Type B pancreatic cell (in vitro differentiated cells): ENCODE measurements around the gene DENND10. TPM values are rescaled to one million over a fixed set of nuclear protein-coding genes. Genes with fewer than 3 reads are reported as not detected.

Source experiments
- DNase-seq: peaks from one replicate; pipeline ENCODE4 v3.0.0; 2021; ENCODE audit warnings: mixed read lengths; ENCODE audit not compliant: unreplicated experiment; ENCODE audit errors: extremely low spot score
- H3K27ac Mint-ChIP-seq: 2 replicates; pipeline ENCODE4 v1.8.0; 2021; ENCODE audit warnings: mild to moderate bottlenecking, mixed read lengths
- H3K27me3 Mint-ChIP-seq: 2 replicates; pipeline ENCODE4 v1.8.0; 2021; ENCODE audit warnings: mixed read lengths
- H3K36me3 Mint-ChIP-seq: 2 replicates; pipeline ENCODE4 v1.8.0; 2021; ENCODE audit warnings: mixed read lengths
- H3K4me1 Mint-ChIP-seq: one replicate; pipeline ENCODE4 v1.8.0; 2021; ENCODE audit warnings: mixed read lengths; ENCODE audit not compliant: unreplicated experiment
- H3K4me3 Mint-ChIP-seq: 2 replicates; pipeline ENCODE4 v1.8.0; 2021; ENCODE audit warnings: mild to moderate bottlenecking, mixed read lengths
- H3K9me3 Mint-ChIP-seq: 2 replicates; pipeline ENCODE4 v1.8.0; 2021; ENCODE audit warnings: mixed read lengths
- total RNA-seq: library from RNA; stranded (reverse); gene quantifications from 2 replicates; pipeline ENCODE4 v1.2.1, GENCODE V29; 2021; ENCODE audit warnings: low replicate concordance
- TF ChIP-seq, protein P1 (sequence below): fragments of 200-600 bp; sonication (generic); conservative IDR thresholded peaks from 2 replicates; pipeline ENCODE4 v1.5.0; 2021; ENCODE audit warnings: antibody characterized with exemption, mild to moderate bottlenecking

Gene DENND10
- total RNA-seq, 1 donor from 2014 or later: 39.4 TPM

- TF ChIP-seq, protein P1, sequence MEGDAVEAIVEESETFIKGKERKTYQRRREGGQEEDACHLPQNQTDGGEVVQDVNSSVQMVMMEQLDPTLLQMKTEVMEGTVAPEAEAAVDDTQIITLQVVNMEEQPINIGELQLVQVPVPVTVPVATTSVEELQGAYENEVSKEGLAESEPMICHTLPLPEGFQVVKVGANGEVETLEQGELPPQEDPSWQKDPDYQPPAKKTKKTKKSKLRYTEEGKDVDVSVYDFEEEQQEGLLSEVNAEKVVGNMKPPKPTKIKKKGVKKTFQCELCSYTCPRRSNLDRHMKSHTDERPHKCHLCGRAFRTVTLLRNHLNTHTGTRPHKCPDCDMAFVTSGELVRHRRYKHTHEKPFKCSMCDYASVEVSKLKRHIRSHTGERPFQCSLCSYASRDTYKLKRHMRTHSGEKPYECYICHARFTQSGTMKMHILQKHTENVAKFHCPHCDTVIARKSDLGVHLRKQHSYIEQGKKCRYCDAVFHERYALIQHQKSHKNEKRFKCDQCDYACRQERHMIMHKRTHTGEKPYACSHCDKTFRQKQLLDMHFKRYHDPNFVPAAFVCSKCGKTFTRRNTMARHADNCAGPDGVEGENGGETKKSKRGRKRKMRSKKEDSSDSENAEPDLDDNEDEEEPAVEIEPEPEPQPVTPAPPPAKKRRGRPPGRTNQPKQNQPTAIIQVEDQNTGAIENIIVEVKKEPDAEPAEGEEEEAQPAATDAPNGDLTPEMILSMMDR: no peak
- H3K36me3 Mint-ChIP-seq: peaks cover 11% of the 10 kb centered on the region
- H3K27me3 Mint-ChIP-seq: no peaks in the 10 kb centered on the region
- no peak overlapping the region for H3K27ac Mint-ChIP-seq
- H3K4me3 Mint-ChIP-seq: no peak overlapping the region
- H3K9me3 Mint-ChIP-seq: no peaks in the 10 kb centered on the region
- no peak for DNase-seq
- H3K4me1 Mint-ChIP-seq: no peaks in the 10 kb centered on the region
These were observed 15.5 kb downstream of the DENND10 start for GRCh38 chr10:119119400-119119799.

GRCh38 chr10:119120413-119120867, 16.5 kb downstream of the DENND10 start:
- Mint-ChIP-seq H3K27ac (no peak overlapping the region), H3K4me1 (no peaks in the 10 kb centered on the region), H3K36me3 (peaks cover 11% of the 10 kb centered on the region), H3K9me3 (no peaks in the 10 kb centered on the region), H3K27me3 (no peaks in the 10 kb centered on the region), H3K4me3 (no peak overlapping the region)
- TF ChIP-seq, protein P1: no peak
- DNase-seq: no peak

DNA sequence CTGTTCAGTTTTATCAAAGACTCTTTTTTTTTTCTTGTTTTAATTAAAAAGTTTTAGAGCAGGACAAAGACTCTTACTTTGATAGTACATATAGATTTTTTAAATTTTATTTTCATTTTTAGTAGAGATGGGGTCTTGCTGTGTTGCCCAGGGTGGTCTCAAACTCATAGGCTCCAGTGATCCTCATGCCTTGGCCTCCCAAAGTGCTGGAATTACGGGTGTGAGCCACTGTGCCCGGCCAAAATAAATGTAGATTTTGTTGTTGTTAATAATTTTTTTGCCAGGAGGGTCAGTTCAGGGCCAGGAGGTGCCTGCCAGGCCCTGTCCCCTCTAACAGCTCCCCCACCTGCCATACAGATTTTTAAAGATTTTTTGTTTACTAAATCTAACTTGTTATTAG, 17.0 kb downstream of the DENND10 start:
- peaks cover 14% of the 10 kb centered on the region for H3K36me3 Mint-ChIP-seq
- no peaks in the 10 kb centered on the region for H3K27me3 Mint-ChIP-seq
- no peaks in the 10 kb centered on the region for H3K9me3 Mint-ChIP-seq
- H3K27ac Mint-ChIP-seq: no peak overlapping the region
- TF ChIP-seq, protein P1: no peak
- H3K4me3 Mint-ChIP-seq: no peak overlapping the region
- no peak for DNase-seq
- no peaks in the 10 kb centered on the region for H3K4me1 Mint-ChIP-seq

GRCh38 chr10:119125942-119126341, 22.0 kb downstream of the DENND10 start:
- Mint-ChIP-seq H3K4me3 (no peak overlapping the region), H3K4me1 (no peaks in the 10 kb centered on the region), H3K9me3 (no peaks in the 10 kb centered on the region), H3K36me3 (peaks cover 18% of the 10 kb centered on the region), H3K27me3 (no peaks in the 10 kb centered on the region), H3K27ac (no peak overlapping the region)
- DNase-seq: no peak
- TF ChIP-seq, protein P1: no peak

GRCh38 chr10:119129721-119130120, 25.8 kb downstream of the DENND10 start:
- Mint-ChIP-seq H3K36me3 (peaks cover 34% of the 10 kb centered on the region), H3K27me3 (no peaks in the 10 kb centered on the region), H3K27ac (no peak overlapping the region), H3K4me3 (no peak overlapping the region), H3K9me3 (no peaks in the 10 kb centered on the region), H3K4me1 (peaks cover 4% of the 10 kb centered on the region)
- no peak for DNase-seq
- TF ChIP-seq, protein P1: no peak
